ENCODE measurements around the gene EIF2A.
"Not testable (repeated sequence)": the region's sequence is repeated elsewhere in the genome, so short reads cannot be mapped to it uniquely, and the experiment has no call there.

The EIF2A gene

DNA sequence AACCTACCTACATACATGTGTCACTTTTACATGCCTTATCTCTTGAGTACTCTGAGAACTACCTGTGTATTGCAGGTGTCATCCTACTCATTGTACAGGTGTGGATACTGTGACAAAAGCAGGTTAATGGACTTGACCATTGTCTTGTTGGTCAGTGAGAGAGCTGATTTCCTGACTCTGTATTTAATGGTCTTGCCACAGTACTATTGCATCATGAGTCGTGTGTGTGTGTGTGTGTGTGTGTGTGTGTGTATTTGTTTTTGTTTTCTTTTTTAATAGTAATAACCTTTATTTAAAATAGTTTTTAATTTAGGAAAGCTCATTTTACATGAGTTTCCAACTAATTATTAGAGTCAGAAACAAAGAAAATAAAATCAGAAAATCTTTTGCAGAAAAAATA is 64.2 kb downstream of the EIF2A start:
- TF ChIP-seq CTCF (conservative IDR thresholded peaks at IDR 0.05; ENCODE audit: low read depth, low read length): no peak
- H3K4me3 ChIP-seq (ENCODE audit: low read length): no peak overlapping the region
- DNase-seq (ENCODE audit: low read depth): no peak

- no peak overlapping the region for H3K4me3 ChIP-seq (ENCODE audit: low read length)
- no peak for DNase-seq (ENCODE audit: low read depth)
- no peak for TF ChIP-seq CTCF (conservative IDR thresholded peaks at IDR 0.05; ENCODE audit: low read depth, low read length)
Measured at GRCh38 chr3:150611666-150612065, 65.1 kb downstream of the EIF2A start.

DNA sequence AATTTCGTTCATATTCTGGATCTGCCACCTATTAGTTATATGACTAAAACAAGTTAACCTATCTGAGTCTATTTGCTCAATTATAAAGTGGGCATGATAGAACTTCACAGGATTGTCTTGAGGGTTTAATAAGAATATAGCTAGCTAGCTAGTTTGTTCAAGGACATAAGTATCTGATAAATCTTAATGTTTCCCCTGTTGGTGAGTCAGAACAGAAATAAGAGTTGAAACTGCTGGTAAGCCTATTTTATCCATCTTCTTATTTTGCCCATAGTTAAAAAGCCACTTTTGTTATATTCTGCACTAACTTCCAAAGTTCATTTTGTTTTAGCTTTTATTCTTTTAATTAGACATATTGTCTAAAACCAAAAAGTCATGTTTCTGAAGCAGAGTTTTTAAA is 65.9 kb downstream of the EIF2A start:
- no peak for TF ChIP-seq CTCF (conservative IDR thresholded peaks at IDR 0.05; ENCODE audit: low read depth, low read length)

GRCh38 chr3:150613034-150613433 is 66.4 kb downstream of the EIF2A start:
- H3K4me3 ChIP-seq (ENCODE audit: low read length): no peak overlapping the region
- no peak for DNase-seq (ENCODE audit: low read depth)
- TF ChIP-seq CTCF (conservative IDR thresholded peaks at IDR 0.05; ENCODE audit: low read depth, low read length): no peak

More for the DNA sequence above, 65.9 kb downstream of the EIF2A start:
- H3K4me3 ChIP-seq (ENCODE audit: low read length): no peak overlapping the region
- DNase-seq (ENCODE audit: low read depth): no peak

DNA sequence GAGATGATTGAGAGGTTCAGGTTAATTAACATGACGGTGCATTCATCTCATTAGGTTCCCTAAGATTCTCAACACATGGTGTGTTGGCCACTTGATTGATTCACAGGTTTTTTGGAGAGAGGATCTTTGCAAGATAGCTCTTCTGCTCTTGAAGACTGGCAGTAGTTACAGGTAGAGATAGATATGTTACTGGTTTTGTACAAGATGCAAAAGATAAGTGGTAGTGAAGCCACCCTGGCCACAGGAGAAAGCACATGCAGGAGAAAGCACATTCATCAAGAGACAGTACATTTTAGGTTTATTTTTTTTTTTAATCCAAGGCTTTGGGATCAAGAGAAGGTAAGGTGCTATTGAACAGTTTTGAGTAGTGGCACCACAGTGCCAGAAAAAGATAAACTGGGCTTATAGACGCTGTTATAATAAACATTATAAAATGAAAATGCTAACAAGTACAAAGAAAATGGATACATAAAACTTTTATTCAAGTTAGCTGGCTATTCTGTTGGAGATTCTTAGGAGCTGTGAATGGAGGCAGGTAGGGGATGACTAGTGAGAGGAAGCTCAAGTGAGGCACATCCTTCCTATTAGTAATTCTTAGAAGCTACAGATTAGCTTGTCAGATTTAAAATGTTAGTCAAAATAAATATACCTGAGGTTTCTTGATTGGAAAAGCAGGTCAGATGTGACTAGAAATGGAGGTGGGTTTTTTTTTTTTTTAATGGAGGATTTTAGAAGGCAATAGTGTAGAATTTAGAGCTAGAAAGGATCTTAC is 67.3 kb downstream of the EIF2A start:
- no peak for DNase-seq (ENCODE audit: low read depth)
- no peak for TF ChIP-seq CTCF (conservative IDR thresholded peaks at IDR 0.05; ENCODE audit: low read depth, low read length)
- no peak overlapping the region for H3K4me3 ChIP-seq (ENCODE audit: low read length)

DNA sequence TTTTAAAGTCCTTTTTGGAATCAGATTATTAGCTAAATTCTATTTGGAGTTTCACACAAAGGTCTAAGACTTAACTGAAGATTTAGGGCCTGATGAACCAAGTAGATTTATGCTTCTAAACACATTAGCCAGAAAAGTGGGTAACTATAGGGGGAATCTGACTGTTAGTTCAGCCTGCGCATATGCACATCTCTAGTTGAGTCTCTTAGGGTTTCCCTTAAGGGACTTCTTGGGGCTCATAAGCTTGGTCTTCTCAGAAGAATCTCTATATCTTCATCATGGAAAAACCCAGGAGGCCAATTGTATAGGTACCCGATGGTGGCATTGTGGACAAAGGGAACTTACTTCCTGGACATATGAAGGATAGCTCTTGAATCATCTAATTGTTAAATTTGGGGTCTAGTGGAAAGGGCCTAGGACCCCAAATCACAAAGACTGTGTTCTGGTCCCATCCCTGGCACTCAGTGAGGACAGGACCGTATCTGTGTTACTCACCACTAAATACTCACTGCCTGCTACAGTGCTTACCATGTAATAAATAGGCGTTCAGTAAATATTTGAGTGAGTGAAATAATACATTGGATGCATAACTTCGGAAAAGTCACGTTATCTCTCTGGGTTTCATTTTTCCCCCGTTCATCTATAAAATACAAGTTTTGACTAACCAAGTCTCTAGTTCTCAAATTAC is 73.6 kb downstream of the EIF2A start:
- DNase-seq (ENCODE audit: low read depth): no peak
- no peak overlapping the region for H3K4me3 ChIP-seq (ENCODE audit: low read length)
- TF ChIP-seq CTCF (conservative IDR thresholded peaks at IDR 0.05; ENCODE audit: low read depth, low read length): no peak

DNA sequence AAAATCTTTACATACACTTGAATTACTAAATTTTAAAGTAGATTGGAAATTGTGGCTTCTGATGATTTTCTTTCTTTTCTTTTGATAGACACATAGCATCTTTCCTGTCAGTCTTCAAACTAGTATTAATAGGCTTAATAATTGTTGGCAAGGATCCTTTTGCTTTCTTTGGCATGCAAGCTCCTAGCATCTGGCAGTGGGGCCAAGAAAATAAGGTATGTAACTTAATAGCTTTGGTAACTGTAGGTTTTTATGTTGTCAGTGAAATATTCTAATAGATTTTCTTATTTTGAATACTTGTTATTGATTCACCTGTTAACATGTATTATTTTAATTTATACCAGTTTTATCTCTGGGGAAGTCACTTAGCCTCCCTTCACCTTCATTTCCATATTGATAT is 76.4 kb downstream of the EIF2A start:
- H3K4me3 ChIP-seq (ENCODE audit: low read length); DNase-seq (ENCODE audit: low read depth): not testable (repeated sequence)

All from retinal pigment epithelial cell (primary cell).